ENCODE data around the gene MRPL45. TPM values are rescaled to one million over a fixed set of nuclear protein-coding genes. Genes with fewer than 3 reads are reported as not detected.

Gene MRPL45
- total RNA-seq, 1 donor from 2014 or later = 42.9 TPM

GRCh38 chr17:38344420-38344745, 47.4 kb downstream of the MRPL45 start:
- no peaks in the 10 kb centered on the region for H3K9me3 Mint-ChIP-seq
- intact Hi-C loops (cut with micrococcal nuclease) = no loop called here
- no peak overlapping the region for H3K4me3 Mint-ChIP-seq
- H3K27ac Mint-ChIP-seq = no peak overlapping the region
- H3K27me3 Mint-ChIP-seq = peaks cover 4% of the 10 kb centered on the region
- DNase-seq = no peak
- no peaks in the 10 kb centered on the region for H3K36me3 Mint-ChIP-seq (ENCODE audit: low read depth)
- H3K4me1 Mint-ChIP-seq = peaks cover 3% of the 10 kb centered on the region

- Mint-ChIP-seq H3K36me3 (ENCODE audit: low read depth) (no peaks in the 10 kb centered on the region), H3K9me3 (no peaks in the 10 kb centered on the region)
Measured at GRCh38 chr17:38345743-38346142, 48.8 kb downstream of the MRPL45 start.

GRCh38 chr17:38349097-38349730, 52.2 kb downstream of the MRPL45 start:
- peak; percentile 96 for DNase-seq
- intact Hi-C loops (cut with micrococcal nuclease) = loop anchor here (1.0 kb wide), 1 partner anchor 65 kb away; no protein-coding TSS in a partner anchor
- Mint-ChIP-seq H3K27ac (no peak overlapping the region), H3K36me3 (ENCODE audit: low read depth) (peaks cover 3% of the 10 kb centered on the region), H3K27me3 (no peaks in the 10 kb centered on the region), H3K4me3 (no peak overlapping the region), H3K9me3 (no peaks in the 10 kb centered on the region), H3K4me1 (peaks cover 25% of the 10 kb centered on the region)

More at GRCh38 chr17:38345743-38346142, 48.8 kb downstream of the MRPL45 start:
- Mint-ChIP-seq H3K4me3 (no peak overlapping the region), H3K4me1 (peaks cover 9% of the 10 kb centered on the region), H3K27me3 (peaks cover 4% of the 10 kb centered on the region), H3K27ac (no peak overlapping the region)
- no peak for DNase-seq
- intact Hi-C loops (cut with micrococcal nuclease) = no loop called here

- Mint-ChIP-seq H3K4me3 (peak overlapping the region; percentile 34), H3K4me1 (peaks cover 33% of the 10 kb centered on the region), H3K9me3 (no peaks in the 10 kb centered on the region), H3K27me3 (no peaks in the 10 kb centered on the region), H3K27ac (no peak overlapping the region), H3K36me3 (ENCODE audit: low read depth) (peaks cover 6% of the 10 kb centered on the region)
- intact Hi-C loops (cut with micrococcal nuclease) = loop anchor here (10.0 kb wide), 1 partner anchor 145 kb away; no protein-coding TSS in a partner anchor
- no peak for DNase-seq
Measured at GRCh38 chr17:38350035-38350434, 53.1 kb downstream of the MRPL45 start.

GRCh38 chr17:38351412-38352222, 54.6 kb downstream of the MRPL45 start, which contains the start of gene SOCS7:
Gene SOCS7 (plus strand): TSS chr17:38351844. CDS start chr17:38352053, 209 bp downstream.
- no peaks in the 10 kb centered on the region for H3K27me3 Mint-ChIP-seq
- H3K36me3 Mint-ChIP-seq (ENCODE audit: low read depth) = peaks cover 8% of the 10 kb centered on the region
- H3K27ac Mint-ChIP-seq = peak within 1 kb of the TSS; percentile 95
- intact Hi-C loops (cut with micrococcal nuclease) = loop anchor here (10.0 kb wide), 1 partner anchor 143 kb away; no protein-coding TSS in a partner anchor
- peak; percentile 98 for DNase-seq
- H3K9me3 Mint-ChIP-seq = no peaks in the 10 kb centered on the region
- H3K4me3 Mint-ChIP-seq = peak within 1 kb of the TSS; percentile 89
- peaks cover 37% of the 10 kb centered on the region for H3K4me1 Mint-ChIP-seq

- Mint-ChIP-seq H3K36me3 (ENCODE audit: low read depth) (peaks cover 10% of the 10 kb centered on the region), H3K4me3 (peak overlapping the region; percentile 81), H3K27ac (no peak overlapping the region), H3K4me1 (peaks cover 43% of the 10 kb centered on the region), H3K27me3 (no peaks in the 10 kb centered on the region), H3K9me3 (no peaks in the 10 kb centered on the region)
- intact Hi-C loops (cut with micrococcal nuclease) = loop anchor here (10.0 kb wide), 1 partner anchor 142 kb away; no protein-coding TSS in a partner anchor
- peak; percentile 77 for DNase-seq
Measured at GRCh38 chr17:38352245-38353085, 55.5 kb downstream of the MRPL45 start.

GRCh38 chr17:38353086-38353604, 56.2 kb downstream of the MRPL45 start:
- Mint-ChIP-seq H3K36me3 (ENCODE audit: low read depth) (peaks cover 10% of the 10 kb centered on the region), H3K4me1 (peaks cover 45% of the 10 kb centered on the region), H3K9me3 (no peaks in the 10 kb centered on the region), H3K27me3 (no peaks in the 10 kb centered on the region), H3K4me3 (peak overlapping the region; percentile 81), H3K27ac (no peak overlapping the region)
- intact Hi-C loops (cut with micrococcal nuclease) = loop anchor here (10.0 kb wide), 1 partner anchor 142 kb away; no protein-coding TSS in a partner anchor
- DNase-seq = no peak

DNA sequence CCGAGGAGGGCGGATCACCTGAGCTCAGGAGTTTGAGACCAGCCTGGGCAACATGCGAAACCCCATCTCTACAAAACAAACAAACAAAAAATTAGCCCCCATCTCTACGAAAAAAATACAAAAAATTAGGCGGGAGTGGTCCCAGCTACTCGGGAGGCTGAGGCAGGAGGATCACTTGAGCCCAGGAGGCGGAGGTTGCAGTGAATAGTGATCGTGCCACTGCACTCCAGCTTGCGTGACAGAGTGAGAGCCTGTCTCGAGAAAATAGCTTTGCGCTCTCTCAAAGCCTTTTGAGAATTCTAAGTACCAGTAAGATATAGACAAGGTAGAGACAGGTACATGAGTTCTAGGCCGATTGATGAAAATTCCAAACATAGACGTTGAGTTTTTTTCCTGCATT, 56.7 kb downstream of the MRPL45 start:
- peaks cover 45% of the 10 kb centered on the region for H3K4me1 Mint-ChIP-seq
- H3K4me3 Mint-ChIP-seq = peak overlapping the region; percentile 81
- intact Hi-C loops (cut with micrococcal nuclease) = loop anchor here (10.0 kb wide), 1 partner anchor 141 kb away; no protein-coding TSS in a partner anchor
- no peaks in the 10 kb centered on the region for H3K27me3 Mint-ChIP-seq
- H3K9me3 Mint-ChIP-seq = no peaks in the 10 kb centered on the region
- peaks cover 10% of the 10 kb centered on the region for H3K36me3 Mint-ChIP-seq (ENCODE audit: low read depth)
- DNase-seq = no peak
- H3K27ac Mint-ChIP-seq = no peak overlapping the region

DNA sequence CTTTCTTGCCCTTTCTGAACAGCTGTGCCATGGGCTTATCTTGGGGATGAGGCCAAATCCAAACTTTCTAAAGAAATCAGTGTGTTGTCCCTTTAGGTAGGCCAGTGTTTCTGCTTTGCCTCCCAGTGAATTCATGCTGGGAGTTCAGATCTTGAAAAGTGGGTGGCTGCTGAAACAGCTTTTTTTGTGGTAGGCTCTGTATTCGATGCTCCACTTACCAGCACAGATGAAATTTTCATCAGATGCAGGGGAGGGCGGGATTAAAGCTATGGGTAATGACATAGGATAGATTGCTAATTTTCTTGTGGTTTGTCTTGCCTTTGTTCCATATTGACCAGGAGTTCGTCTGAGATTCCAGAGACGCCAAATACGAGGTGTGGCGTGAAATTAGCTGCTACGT, 57.5 kb downstream of the MRPL45 start:
- intact Hi-C loops (cut with micrococcal nuclease) = loop anchor here (10.0 kb wide), 1 partner anchor 140 kb away; no protein-coding TSS in a partner anchor
- H3K27ac Mint-ChIP-seq = no peak overlapping the region
- H3K4me3 Mint-ChIP-seq = peak overlapping the region; percentile 6
- H3K9me3 Mint-ChIP-seq = no peaks in the 10 kb centered on the region
- peaks cover 10% of the 10 kb centered on the region for H3K36me3 Mint-ChIP-seq (ENCODE audit: low read depth)
- no peaks in the 10 kb centered on the region for H3K27me3 Mint-ChIP-seq
- peaks cover 42% of the 10 kb centered on the region for H3K4me1 Mint-ChIP-seq
- DNase-seq = no peak

DNA sequence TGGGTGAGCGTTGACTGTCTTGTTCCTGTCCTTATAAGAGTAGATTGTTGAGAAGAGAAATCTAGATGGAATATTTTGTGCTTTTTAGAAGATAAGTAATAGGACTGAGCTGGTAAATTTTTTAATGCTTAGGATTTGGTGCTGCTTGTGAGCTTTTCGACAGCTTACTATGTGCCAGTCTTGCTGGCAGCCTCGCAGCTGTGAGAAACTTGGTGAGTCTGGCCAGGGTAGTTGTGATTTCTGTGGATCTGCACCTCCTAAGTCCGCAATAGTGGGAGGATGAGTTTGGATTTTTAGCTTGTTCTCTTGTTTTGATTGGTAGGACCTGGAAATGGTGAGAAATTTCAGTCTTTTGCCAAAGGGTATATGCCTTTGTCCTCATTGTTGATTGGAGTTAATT, 58.3 kb downstream of the MRPL45 start:
- Mint-ChIP-seq H3K4me3 (no peak overlapping the region), H3K9me3 (no peaks in the 10 kb centered on the region), H3K36me3 (ENCODE audit: low read depth) (peaks cover 10% of the 10 kb centered on the region), H3K27me3 (no peaks in the 10 kb centered on the region), H3K27ac (no peak overlapping the region), H3K4me1 (peaks cover 39% of the 10 kb centered on the region)
- intact Hi-C loops (cut with micrococcal nuclease) = loop anchor here (10.0 kb wide), 1 partner anchor 140 kb away; no protein-coding TSS in a partner anchor
- DNase-seq = no peak

GRCh38 chr17:38357486-38358123, 60.6 kb downstream of the MRPL45 start:
- peaks cover 10% of the 10 kb centered on the region for H3K36me3 Mint-ChIP-seq (ENCODE audit: low read depth)
- no peak overlapping the region for H3K27ac Mint-ChIP-seq
- no peak overlapping the region for H3K4me3 Mint-ChIP-seq
- H3K27me3 Mint-ChIP-seq = no peaks in the 10 kb centered on the region
- H3K9me3 Mint-ChIP-seq = no peaks in the 10 kb centered on the region
- no peak for DNase-seq
- H3K4me1 Mint-ChIP-seq = peaks cover 30% of the 10 kb centered on the region
- intact Hi-C loops (cut with micrococcal nuclease) = loop anchor here (10.0 kb wide), 1 partner anchor 137 kb away; no protein-coding TSS in a partner anchor

DNA sequence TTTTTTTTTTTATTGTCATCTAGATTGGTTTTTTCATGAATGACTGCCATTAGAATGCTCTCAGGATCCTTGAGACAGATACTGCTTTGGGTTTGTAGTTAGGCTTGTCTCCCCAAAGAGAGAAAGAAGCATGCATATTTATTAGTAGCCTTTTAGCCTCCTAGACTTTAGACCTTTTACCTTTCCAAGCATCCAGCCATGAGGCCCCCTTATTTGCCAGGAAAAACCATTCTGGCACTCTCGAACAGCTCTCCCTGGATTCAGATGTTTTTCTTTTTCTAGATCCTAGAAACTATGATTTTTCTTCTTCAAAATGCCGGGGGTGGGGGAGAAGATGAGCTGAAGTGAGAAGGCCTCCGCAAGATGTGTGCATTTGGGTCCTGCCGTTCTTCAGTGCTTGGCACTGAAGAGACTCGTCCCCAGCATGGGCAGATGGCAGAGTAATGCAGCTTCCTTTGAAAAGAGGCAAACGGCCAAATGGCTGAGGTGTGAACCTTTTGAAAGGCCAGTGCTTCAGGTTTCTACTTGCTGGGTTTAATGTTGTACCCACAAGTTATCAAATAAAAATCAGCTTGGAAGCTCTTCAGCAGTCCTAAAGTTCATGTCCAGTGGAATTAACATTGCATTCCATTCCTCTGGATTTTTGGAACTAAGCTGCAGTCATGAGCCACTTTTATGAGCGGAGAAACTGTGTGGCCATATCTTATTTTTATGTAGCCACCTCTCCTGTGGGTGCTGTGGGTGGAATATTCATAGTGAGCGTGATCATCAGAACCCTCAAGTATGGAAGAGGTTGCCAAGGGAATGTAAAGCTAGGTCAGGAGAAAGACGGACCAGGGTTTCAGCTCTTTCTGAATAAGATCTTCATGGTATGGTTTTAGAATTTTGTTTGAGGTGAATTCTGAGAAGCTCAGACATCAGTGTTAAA, 61.9 kb downstream of the MRPL45 start:
- intact Hi-C loops (cut with micrococcal nuclease) = loop anchor here (10.0 kb wide), 1 partner anchor 136 kb away; no protein-coding TSS in a partner anchor
- Mint-ChIP-seq H3K9me3 (no peaks in the 10 kb centered on the region), H3K27ac (no peak overlapping the region), H3K36me3 (ENCODE audit: low read depth) (peaks cover 9% of the 10 kb centered on the region), H3K27me3 (no peaks in the 10 kb centered on the region), H3K4me1 (peaks cover 22% of the 10 kb centered on the region), H3K4me3 (no peak overlapping the region)
- DNase-seq = no peak

Data from activated CD4-positive, alpha-beta T cell treated with anti-CD3 and anti-CD28 coated beads, Interleukin-2, amount 10 ng/mL, durations not matched to agents 24 days and 14 days (primary cell).